HG03103 (cell line): Measurements from ENCODE around the gene PLEKHB2.
"Not testable (repeated sequence)": the region's sequence is repeated elsewhere in the genome, so short reads cannot be mapped to it uniquely, and the experiment has no call there.

Experiments
- ATAC-seq: cut with Tn5 transposase; IDR thresholded peaks from one replicate; pipeline ENCODE4 v1.9.1; 2021; ENCODE audit warnings: low read depth; ENCODE audit not compliant: unreplicated experiment

Gene PLEKHB2

DNA sequence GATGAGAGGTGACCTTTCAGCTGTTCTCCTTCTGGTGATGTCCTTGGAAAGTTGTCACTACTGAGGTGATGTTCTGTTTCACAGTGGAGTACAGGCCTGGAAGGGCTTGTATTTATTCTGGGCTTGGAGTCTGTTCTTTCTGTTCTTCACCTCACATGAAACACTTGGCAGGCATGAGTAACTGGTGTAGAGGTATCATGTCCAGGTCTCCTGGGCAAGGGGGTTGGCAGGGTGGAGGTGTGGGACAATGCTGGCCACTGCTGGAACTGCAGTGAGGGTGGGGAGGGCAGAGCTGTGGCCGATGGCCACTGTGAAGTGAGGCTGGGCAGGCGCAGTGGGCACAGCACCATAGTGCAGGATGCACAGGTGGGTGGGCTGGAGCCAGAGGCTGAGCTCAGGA is 35.4 kb downstream of the PLEKHB2 start:
- ATAC-seq, result no peak

GRCh38 chr2:131142849-131143248 is 37.7 kb downstream of the PLEKHB2 start:
- ATAC-seq, result no peak

GRCh38 chr2:131143803-131144202 is 38.7 kb downstream of the PLEKHB2 start:
- ATAC-seq, result no peak

DNA sequence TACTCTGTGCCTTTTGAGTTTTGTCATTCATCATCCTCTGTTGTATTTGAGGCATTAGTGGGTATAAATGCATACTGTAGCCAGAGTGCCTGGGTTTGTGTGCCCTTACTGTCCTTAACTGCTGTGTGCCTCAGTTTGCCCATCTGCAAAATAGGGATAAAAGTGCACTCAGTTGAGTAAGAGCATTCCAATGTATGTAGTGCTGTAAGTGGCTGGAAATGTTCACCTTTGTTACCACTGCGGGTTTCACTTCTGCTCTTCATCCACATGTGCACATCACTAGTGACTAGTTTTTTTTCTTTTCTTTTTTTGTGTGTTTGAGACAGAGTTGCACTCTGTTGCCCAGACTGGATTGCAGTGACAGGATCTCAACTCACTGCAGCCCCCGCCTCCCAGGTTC is 39.9 kb downstream of the PLEKHB2 start:
- ATAC-seq, result peak; percentile 90

- ATAC-seq, result no peak
These were observed 41.1 kb downstream of the PLEKHB2 start for GRCh38 chr2:131146231-131146630.

DNA sequence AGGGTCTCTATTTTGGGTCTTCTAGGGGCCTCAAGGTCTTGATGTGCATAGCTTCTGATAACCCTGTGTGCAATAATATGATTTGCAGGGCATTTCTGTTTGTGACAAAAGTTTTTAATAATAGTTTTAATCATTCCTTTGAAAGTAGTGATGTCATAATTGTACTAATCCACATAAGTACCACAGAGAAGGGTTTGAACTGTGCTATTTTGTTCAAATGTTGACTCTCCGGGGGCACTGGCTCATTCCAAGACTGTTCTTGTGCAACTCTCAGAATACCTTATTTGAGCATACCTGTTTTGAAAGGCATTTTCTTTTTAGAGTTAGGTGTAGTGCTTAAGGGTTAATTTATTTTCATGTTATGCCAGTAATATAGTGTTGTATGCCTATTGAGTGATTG is 41.6 kb downstream of the PLEKHB2 start:
- no peak for ATAC-seq

DNA sequence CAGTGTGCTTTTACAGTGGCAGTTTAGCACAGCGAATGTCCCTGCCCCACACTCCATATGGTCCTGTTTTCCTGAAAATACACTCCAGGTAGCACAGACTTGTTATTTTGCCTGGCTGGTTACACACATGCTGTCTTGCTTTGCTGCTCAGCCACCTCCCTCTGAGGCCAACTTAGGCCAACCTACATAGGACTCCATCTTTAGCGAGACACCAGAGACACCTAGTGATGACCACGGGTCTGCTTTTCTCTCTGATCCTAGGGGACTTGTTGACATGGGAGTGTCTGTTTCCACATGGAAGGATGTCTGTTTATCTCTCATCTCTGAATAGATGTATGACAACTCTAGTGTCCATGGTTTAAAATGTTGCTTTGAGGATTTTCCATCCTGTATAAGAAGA is 43.3 kb downstream of the PLEKHB2 start:
- no peak for ATAC-seq

DNA sequence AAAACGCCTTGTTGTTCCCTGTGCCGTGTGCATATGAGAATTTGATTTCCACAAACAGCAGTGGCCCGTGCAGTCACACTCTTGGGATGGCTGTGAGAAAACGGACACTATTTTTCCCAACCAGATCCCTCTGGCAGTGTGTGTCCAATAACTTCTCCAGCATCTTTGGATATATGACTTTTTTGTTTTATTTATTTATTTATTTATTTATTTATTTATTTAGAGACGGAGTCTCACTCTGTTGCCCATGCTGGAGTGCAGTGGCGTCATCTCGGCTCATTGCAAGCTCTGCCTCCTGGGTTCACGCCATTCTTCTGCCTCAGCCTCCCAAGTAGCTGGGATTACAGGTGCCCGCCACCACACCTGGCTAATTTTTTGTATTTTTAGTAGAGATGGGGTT is 45.0 kb downstream of the PLEKHB2 start:
- not testable (repeated sequence) for ATAC-seq

DNA sequence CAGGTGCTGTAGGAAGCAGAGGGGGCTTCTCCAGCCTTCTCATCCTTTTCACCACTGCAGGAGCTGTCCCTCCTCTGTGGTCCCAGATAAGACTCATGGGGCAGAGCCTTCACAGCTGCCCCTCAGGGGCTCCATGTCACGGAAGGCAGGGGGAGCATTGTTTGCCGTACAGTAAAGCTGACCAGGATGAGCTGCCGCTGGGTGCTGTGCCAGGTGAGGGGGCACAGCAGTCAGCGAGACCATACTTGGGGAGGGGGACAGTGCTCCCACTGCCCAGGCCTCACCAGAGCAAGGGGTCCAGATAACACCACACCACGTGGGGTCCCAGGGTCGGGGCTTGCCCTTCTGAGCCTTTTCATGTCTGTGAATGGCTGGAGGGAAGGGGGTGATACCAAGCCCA is 46.3 kb downstream of the PLEKHB2 start:
- no peak for ATAC-seq

DNA sequence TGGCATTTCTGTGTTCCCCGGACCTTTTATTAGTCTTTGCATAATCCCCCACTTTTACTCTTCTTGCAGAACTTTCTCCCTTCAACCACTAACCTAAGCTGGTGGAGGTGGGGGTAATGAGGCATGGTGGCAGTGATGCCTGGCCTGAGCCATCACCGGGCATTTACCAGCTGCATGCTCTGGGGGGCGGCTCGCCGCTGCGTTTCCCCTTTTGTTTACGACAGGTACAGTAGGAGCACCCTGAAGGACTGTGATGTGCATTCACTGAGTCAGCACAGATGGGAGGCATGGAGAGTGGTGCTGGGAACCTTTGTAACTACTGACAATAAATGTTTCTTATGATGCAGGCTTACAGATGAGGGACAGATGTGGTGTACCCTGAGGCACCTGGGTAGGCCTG is 46.9 kb downstream of the PLEKHB2 start:
- no peak for ATAC-seq

GRCh38 chr2:131153529-131153928 is 48.4 kb downstream of the PLEKHB2 start:
- ATAC-seq, result peak; percentile 5

DNA sequence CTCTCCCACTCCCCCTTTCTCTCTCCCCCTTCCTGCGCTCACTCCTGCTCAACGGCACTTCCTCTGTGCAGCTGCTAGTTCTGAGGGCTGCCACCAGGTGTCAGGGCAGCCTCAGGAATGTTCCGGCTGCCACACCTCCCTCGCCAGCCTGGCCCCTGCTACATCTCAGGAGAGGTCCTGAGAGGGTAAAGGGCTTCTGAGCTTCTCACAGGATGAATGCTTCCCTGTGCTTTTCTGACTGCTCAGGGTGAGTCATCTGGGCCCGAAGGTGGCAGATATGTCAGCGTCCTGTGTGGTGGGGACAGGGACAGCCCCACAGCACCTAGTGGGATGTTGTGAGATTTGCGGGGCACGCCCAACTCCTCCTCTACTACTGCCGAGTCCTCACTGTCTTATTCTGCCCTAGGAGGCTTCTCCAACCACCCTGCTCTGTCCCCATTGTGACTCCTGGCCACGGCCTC is 49.0 kb downstream of the PLEKHB2 start:
- ATAC-seq, result peak; percentile 90

DNA sequence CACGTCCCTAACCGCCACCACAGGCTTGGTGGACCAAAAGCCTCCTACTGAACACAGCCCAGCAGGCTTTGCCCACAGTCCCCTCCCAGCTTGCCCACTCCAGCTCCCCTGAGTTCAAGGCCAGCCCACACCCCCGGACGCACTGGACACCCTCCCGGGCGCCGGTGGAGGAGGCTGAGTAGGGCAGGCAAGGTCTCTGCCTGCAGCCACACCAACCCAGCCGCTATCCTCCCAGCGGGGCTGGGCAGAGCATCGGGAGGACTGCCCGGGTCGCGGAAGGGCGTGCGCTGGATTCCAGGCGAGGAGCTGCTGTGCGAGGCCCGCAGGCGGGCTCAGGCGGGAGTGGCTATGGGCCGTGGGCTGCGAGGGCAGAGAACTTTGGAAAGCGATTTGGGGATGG is 49.5 kb downstream of the PLEKHB2 start:
- no peak for ATAC-seq

DNA sequence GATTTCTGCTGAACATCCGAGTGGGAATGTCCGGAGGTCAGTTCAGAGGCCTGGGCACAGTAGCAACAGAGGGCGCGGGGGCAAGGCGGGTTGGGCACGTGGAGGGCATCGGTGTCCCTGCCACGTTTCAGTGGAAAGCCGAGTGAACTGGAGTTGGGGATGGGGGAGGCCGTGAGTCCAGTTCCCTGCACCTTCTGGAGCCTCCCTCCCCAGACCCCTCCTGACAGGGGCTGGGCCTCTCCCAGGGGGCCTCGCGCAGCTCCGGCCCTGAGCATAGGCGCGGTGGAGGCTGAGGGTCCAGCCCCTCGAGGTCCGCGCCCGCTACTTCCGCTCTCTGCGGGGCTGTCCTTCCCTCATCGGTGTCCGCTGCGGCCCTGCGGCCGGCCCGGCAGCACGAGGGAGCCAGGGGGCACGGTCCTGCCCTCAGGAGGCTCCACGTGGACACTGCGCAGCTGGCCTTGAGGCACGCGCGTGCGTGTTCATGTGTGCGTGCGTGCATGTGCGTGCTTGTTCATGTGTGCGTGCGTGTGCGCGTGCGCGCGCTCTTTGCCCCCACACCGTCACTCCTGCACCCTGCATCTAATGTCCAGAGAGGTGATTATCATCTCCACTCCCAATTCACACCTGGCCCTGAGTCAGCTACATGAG is 50.2 kb downstream of the PLEKHB2 start:
- ATAC-seq, result no peak

DNA sequence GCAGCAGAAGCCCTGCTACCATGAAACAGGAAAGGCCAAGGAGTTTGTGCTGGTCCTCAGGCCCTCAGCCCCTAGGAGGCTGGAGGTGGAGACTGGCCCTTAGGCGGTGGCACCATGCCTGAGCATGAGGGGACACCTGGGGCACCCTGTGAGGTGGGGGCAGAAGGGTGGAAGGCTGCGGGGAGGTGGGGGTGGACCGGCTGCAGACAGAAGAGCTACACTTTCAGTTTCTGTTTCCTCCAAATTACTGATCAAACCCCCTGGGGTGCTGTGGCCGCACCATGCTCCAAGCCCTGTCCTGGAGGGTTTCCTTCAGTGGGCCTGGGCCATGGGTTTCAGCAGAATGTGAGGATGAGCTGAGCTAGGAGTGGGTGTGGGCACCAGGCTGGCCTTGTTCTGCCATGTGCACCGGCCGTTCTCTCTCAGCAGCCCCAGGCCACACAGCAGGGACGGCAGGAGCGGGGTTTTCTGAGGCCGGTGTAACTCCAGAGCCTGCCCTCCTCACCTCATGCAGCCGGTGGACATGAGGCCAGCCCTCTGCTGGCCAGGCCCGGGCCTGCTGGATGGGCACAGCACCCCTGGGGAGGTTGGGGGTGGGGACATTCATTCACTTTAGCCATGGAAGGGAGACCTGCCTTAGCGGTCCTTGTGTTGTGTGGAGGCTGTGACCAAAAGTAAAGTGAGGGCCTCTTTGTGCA is 51.5 kb downstream of the PLEKHB2 start:
- ATAC-seq, result no peak

DNA sequence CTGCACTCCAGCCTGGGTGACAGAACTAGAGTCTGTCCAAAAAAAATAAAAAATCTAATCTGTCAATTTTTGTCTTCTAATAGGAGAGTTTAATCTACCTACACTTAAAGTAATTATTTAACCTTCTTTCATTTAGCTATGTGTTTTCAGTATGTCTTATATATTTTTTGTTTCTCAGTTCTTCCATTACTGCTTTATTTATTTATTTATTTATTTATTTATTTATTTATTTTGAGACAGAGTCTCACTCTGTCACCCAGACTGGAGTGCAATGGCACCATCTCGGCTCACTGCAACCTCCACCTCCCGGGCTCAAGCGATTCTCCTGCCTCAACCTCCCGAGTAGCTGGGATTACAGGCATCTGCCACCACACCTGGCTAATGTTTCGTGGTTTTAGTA is 60.4 kb downstream of the PLEKHB2 start:
- not testable (repeated sequence) for ATAC-seq

DNA sequence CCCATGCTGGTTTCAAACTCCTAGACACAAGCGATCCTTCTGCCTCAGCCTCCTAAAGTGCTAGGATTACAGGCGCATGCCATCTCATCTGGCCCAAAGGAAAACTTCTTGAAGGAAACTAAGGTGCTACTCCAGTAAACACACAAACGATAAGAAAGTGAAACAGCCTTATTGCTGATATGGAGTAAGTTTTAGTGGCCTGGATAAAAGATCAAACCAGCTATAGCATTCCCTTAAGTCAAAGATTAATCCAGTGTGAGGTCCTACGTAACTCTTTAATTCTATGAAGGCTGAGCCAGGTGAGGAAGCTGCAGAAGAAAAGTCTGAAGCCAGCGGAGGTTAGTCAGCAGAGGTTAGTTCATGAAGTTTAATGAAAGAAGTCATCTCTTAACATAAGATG is 63.4 kb downstream of the PLEKHB2 start:
- ATAC-seq, result no peak

DNA sequence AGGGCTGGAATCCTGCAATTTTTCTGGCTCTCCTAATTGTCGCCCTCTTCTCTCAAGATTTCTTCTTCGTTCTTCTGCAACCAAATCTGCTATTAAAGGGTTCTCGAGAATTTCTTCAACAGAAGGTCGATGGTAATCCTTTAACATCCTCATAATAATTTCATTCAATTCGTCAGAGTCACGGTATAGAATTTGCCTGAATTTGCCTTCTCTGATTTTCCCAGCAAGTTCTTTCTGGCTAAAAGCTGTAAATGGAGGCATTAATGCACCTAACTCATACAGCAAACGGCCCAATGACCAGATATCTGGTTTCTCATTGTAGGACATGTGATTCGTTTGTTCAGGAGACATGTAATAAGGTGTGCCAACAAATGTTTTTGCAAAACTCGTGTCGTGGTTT is 72.9 kb downstream of the PLEKHB2 start:
- ATAC-seq, result not testable (repeated sequence)

GRCh38 chr2:131178721-131179418 is 73.7 kb downstream of the PLEKHB2 start:
- not testable (repeated sequence) for ATAC-seq

DNA sequence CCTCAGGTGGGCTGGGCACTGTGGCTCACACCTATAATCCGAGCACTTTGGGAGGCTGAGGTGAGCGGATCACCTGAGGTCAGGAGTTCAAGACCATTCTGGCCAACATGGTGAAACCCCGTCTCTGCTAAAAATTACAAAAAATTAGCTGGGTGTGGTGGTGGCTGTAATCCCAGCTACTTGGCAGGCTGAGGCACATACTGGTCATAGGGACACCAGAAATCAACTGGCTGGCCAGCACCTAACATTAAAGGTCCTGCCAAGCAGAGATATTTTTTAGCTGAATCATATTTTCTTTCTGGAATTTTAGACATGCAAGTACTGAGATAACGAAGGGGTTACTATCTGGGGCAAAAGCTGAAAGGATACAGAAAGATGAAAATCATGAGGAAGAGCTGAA is 76.3 kb downstream of the PLEKHB2 start:
- not testable (repeated sequence) for ATAC-seq

DNA sequence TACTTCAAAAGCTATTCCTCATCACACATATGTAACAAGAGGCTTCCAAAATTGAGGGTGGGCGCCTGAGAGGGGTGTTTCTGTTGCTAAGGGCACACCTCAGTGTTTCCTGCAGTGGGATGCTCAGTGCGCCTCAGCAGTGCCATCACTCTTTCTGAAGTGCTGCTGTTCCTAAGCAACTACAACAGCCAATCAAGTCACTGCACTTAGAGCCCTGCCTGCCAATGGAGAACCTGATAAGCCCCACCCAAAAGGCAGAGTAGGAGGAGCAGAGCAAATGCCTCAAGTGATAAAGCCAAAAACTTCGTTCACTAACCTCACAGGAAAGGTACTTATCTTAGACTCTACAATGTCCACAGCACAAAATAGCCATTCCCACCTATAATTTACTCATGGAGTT is 88.3 kb downstream of the PLEKHB2 start:
- not testable (repeated sequence) for ATAC-seq

- not testable (repeated sequence) for ATAC-seq
These were observed 91.0 kb downstream of the PLEKHB2 start for GRCh38 chr2:131196186-131196585.
